HG03558 (cell line): ENCODE measurements around the gene CMTM8.

ENCODE experiments used
- ATAC-seq: cut with Tn5 transposase; IDR thresholded peaks from one replicate; pipeline ENCODE4 v1.9.1; 2021; ENCODE audit warnings: moderate number of reproducible peaks; ENCODE audit not compliant: unreplicated experiment; ENCODE audit errors: extremely low read depth

CMTM8 gene

GRCh38 chr3:32303977-32304881 is 65.7 kb downstream of the CMTM8 start:
- no peak for ATAC-seq

GRCh38 chr3:32305361-32305876 is 66.9 kb downstream of the CMTM8 start:
- no peak for ATAC-seq

- ATAC-seq = no peak
These were observed 67.6 kb downstream of the CMTM8 start for GRCh38 chr3:32306072-32306471.

- no peak for ATAC-seq
These were observed 69.1 kb downstream of the CMTM8 start for GRCh38 chr3:32307591-32307990.

- no peak for ATAC-seq
These were observed 69.9 kb downstream of the CMTM8 start for GRCh38 chr3:32308378-32308777.

- no peak for ATAC-seq
These were observed 71.3 kb downstream of the CMTM8 start for GRCh38 chr3:32309654-32310242.

GRCh38 chr3:32310336-32310735 is 71.9 kb downstream of the CMTM8 start:
- ATAC-seq = no peak

GRCh38 chr3:32310918-32311839 is 72.7 kb downstream of the CMTM8 start:
- no peak for ATAC-seq

GRCh38 chr3:32312251-32312650 is 73.8 kb downstream of the CMTM8 start:
- ATAC-seq = no peak

- ATAC-seq = no peak
These were observed 74.7 kb downstream of the CMTM8 start for GRCh38 chr3:32313169-32313568.

- no peak for ATAC-seq
These were observed 75.4 kb downstream of the CMTM8 start for GRCh38 chr3:32313723-32314473.

GRCh38 chr3:32315441-32315840 is 77.0 kb downstream of the CMTM8 start:
- no peak for ATAC-seq

GRCh38 chr3:32316319-32316718 is 77.8 kb downstream of the CMTM8 start:
- no peak for ATAC-seq

GRCh38 chr3:32316976-32317375 is 78.5 kb downstream of the CMTM8 start:
- no peak for ATAC-seq

- ATAC-seq = no peak
These were observed 81.1 kb downstream of the CMTM8 start for GRCh38 chr3:32319607-32320006.

GRCh38 chr3:32320080-32320479 is 81.6 kb downstream of the CMTM8 start:
- ATAC-seq = no peak

- ATAC-seq = no peak
These were observed 82.8 kb downstream of the CMTM8 start for GRCh38 chr3:32321095-32321790.

GRCh38 chr3:32322311-32322710 is 83.8 kb downstream of the CMTM8 start:
- no peak for ATAC-seq

- no peak for ATAC-seq
These were observed 85.1 kb downstream of the CMTM8 start for GRCh38 chr3:32323604-32324003.
